ENCODE measurements around the gene GLIPR1.
"Not testable (repeated sequence)": the region's sequence is repeated elsewhere in the genome, so short reads cannot be mapped to it uniquely, and the experiment has no call there.

The GLIPR1 gene

DNA sequence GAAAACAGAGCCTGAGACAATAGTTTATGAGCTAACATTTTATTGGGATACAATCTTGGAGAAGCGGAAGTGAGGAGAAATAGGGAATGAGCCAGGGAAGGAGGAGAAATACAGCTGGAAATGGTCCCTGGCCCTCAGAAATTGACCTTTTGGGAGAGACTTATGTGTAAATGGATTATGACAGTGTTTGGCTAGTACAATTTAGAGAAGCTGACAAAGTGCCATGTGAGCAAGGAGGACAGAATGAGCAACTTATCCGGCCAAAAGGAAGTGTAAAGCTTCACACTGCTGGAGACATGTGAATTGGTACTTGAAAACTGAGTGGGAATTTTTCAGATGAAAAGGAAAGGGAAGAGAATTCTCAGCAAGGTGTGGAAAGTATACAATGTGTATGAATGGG lies 2.9 kb downstream of the GLIPR1 start:
- TF ChIP-seq, protein P1, sequence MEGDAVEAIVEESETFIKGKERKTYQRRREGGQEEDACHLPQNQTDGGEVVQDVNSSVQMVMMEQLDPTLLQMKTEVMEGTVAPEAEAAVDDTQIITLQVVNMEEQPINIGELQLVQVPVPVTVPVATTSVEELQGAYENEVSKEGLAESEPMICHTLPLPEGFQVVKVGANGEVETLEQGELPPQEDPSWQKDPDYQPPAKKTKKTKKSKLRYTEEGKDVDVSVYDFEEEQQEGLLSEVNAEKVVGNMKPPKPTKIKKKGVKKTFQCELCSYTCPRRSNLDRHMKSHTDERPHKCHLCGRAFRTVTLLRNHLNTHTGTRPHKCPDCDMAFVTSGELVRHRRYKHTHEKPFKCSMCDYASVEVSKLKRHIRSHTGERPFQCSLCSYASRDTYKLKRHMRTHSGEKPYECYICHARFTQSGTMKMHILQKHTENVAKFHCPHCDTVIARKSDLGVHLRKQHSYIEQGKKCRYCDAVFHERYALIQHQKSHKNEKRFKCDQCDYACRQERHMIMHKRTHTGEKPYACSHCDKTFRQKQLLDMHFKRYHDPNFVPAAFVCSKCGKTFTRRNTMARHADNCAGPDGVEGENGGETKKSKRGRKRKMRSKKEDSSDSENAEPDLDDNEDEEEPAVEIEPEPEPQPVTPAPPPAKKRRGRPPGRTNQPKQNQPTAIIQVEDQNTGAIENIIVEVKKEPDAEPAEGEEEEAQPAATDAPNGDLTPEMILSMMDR (IDR thresholded peaks at IDR 0.05; ENCODE audit: insufficient read depth, low read depth, low read length, missing control alignments) = no peak
- no peak overlapping the region for H3K4me3 ChIP-seq (ENCODE audit: low read length)
- DNase-seq (ENCODE audit: low read depth) = no peak

DNA sequence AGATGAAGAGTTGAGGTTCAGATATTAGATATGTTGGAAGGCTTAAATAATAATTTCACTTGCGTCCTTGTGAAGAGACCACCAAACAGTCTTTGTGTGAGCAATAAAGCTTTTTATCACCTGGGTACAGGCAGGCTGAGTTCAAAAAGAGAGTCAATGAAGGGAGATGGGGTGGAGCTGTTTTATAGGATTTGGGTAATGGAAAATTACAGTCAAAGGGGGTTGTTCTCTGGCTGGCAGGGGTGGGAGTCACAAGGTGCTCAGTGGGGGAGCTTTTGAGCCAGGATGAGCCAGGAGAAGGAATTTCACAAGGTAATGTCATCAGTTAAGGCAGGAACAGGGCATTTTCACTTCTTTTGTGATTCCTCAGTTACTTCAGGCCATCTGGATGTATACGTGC lies 3.9 kb downstream of the GLIPR1 start:
- DNase-seq (ENCODE audit: low read depth); H3K4me3 ChIP-seq (ENCODE audit: low read length): not testable (repeated sequence)

DNA sequence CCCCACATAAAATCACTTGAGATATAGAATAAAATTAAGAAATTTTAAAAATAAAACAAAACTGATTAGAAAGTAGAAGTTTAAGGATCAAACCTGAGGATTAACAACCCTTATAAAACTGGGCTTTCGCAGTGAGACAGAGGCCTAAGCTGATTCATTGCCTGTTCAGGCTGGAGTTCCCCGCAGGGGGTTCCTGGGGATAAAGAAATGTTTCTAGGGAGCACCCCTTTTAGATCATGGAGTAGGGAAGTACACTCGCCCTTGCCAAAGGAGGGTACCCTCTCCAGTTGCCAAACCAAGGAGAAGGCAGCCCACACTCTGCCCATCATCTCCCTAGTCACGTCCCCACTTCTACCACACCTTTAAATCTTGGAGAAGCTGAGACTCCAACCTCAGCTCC lies 6.8 kb downstream of the GLIPR1 start:
- TF ChIP-seq, protein P1 (IDR thresholded peaks at IDR 0.05; ENCODE audit: insufficient read depth, low read depth, low read length, missing control alignments) = no peak
- no peak for DNase-seq (ENCODE audit: low read depth)
- H3K4me3 ChIP-seq (ENCODE audit: low read length) = no peak overlapping the region

DNA sequence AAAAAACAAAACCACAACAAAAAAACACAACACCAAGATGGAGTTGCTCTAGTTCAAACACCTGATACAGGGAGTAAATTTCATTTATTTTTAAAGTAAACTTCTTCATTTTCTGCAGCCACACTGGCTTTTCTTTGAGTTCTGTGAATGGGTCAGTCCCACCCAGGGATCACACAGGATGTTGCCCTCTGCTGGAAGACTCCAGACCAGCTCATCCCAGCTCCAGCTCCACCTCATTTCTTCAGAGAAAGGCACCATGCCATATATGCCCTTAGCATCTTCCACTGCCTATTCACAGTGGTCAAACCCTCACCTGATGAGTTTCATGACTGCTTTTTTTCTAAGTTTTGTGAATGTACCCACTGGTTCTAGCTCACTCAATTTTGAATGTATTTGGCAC lies 8.0 kb downstream of the GLIPR1 start:
- DNase-seq (ENCODE audit: low read depth) = peak; percentile 39
- TF ChIP-seq, protein P1 (IDR thresholded peaks at IDR 0.05; ENCODE audit: insufficient read depth, low read depth, low read length, missing control alignments) = peak; percentile 26

DNA sequence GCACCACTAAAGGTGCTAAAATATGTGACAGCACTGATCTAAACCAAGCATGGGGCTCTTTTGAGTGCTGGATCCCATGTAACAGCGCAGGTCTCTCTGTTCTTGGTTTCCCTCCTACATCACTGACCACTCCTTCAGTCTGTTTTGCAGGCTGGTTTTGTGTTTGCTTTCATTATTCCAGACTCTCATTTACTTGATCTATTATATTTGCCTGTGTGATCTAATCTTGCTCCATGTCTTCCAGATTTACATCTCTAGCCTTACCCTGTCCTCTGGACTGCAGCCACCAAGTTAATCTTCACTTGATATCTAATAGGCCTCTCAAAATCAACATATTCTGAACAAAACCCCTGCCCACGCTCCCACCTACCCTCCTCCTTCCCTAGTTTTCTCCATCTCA lies 8.6 kb downstream of the GLIPR1 start:
- H3K4me3 ChIP-seq (ENCODE audit: low read length) = no peak overlapping the region
- DNase-seq (ENCODE audit: low read depth) = no peak
- TF ChIP-seq, protein P1 (IDR thresholded peaks at IDR 0.05; ENCODE audit: insufficient read depth, low read depth, low read length, missing control alignments) = no peak

More for the DNA sequence above, 8.0 kb downstream of the GLIPR1 start:
- no peak overlapping the region for H3K4me3 ChIP-seq (ENCODE audit: low read length)

DNA sequence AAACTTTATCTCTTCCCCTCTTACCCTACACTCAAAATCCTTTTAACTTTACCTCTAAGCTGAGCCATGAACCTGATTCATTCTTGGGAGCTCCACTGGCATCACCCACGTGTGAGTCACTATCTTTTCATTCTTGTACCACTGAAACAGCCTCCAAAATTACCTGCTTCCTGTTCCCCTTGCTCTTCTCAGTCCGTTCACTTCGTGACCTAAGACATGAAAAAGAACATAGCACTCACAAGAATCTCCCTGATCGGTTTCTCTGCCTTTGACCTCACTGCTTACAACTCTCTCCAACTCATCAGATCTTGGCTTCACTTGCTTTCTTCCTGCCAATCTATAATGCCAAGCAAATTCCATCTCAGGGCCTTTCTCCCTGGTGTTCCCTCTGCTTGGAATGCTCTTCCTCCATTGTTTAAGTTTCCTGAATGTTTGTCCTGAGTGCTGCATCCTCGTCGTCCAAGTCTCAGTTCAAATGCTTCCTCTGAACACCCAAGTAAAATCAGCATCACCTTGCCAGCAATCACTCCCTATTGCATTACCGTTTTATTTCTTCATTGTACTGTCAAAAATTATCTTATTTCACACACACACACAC lies 9.2 kb downstream of the GLIPR1 start:
- DNase-seq (ENCODE audit: low read depth) = peak; percentile 79
- TF ChIP-seq, protein P1 (IDR thresholded peaks at IDR 0.05; ENCODE audit: insufficient read depth, low read depth, low read length, missing control alignments) = no peak
- H3K4me3 ChIP-seq (ENCODE audit: low read length) = no peak overlapping the region

DNA sequence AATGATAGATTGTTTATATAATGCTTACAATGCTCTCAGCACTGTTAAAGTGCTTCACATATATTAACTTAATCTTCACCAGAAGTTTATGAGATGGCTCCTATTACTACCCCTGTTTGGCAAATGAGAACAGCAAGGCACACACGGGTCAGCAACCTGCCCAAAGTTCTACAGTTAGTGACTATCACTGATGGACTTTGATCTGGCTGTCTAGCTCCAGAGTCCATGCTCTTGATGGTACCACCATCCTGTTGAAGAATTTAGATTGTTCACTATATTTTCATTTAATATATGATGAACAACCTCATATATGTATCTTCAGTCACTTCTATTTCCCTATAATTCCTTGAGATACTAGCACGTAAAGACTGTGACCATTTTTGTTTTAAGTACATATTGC lies 10.6 kb downstream of the GLIPR1 start:
- H3K4me3 ChIP-seq (ENCODE audit: low read length) = no peak overlapping the region
- TF ChIP-seq, protein P1 (IDR thresholded peaks at IDR 0.05; ENCODE audit: insufficient read depth, low read depth, low read length, missing control alignments) = no peak
- no peak for DNase-seq (ENCODE audit: low read depth)
